Measurements from ENCODE around the gene PPP1R2. TPM values are rescaled to one million over a fixed set of nuclear protein-coding genes. Genes with fewer than 3 reads are reported as not detected.
"Not testable (repeated sequence)": the region's sequence is repeated elsewhere in the genome, so short reads cannot be mapped to it uniquely, and the experiment has no call there.

PPP1R2 gene
- total and polyA plus RNA-seq, 5 donors from 2014 or later: 169 to 337 (median 299) TPM

DNA sequence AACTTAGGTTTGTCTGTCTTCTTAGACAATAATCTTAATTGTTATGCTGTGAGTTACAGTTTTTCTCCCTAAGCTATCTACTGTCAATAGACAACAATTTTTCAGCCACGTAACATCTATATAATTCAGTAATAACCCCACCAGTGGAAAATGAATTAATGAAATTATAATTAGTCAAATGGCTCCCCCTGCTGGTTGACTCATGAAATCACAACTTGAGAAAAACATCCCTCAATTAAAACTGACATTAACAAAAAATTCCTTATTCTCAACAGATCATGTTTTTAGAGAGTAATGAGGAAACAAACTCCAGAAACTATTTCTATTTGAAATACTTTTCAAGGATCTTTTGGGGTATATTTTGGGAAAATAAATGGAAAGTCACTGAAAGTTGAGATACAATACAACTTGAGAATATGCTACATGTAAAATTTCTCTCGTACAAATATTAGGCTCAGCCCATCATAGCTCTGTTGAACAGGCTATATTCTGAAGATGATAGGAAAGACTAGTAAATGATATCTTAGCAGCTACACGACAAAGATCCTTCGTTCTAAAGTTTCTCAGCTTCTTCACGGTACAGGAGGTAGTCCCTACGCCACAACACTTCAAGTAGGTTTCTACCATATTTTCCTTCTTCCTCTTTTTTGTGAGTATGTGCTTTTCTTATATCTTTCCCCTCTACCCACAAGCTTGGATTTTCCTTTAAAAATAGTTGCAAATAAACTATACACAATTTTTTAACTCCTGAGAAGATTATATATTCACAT, 20.7 kb downstream of the PPP1R2 start:
- Histone ChIP-seq H3K9me3 (ENCODE audit: control insufficient read depth in 2 of 2, low read length in 2 of 2) (no peaks in the 10 kb centered on the region), H3K4me3 (ENCODE audit: low read depth, low read length) (no peak overlapping the region), H3K27me3 (ENCODE audit: control insufficient read depth, insufficient read depth, low read length) (no peaks in the 10 kb centered on the region), H3K4me1 (ENCODE audit: control insufficient read depth, insufficient read depth, low read length, poor library complexity, severe bottlenecking) (peaks cover 33% of the 10 kb centered on the region), H3K27ac (ENCODE audit: insufficient read depth, low read length, poor library complexity, severe bottlenecking) (peak overlapping the region; percentile 19), H3K36me3 (ENCODE audit: control insufficient read depth, insufficient read depth, low read length) (peaks cover 72% of the 10 kb centered on the region)
- peak overlapping the region; percentile 36 to 68 (median 66) for H3K27ac Mint-ChIP-seq
- DNase-seq (peak in 2 of 3 donors; percentile 57 to 59), ATAC-seq (ENCODE audit: low read depth in 2 of 2) (no peak)
- H3K4me1 Mint-ChIP-seq: peaks cover 28 to 54% (median 46%) of the 10 kb centered on the region in 4 donors
- H3K27me3 Mint-ChIP-seq: no peaks in the 10 kb centered on the region
- H3K9me3 Mint-ChIP-seq: no peaks in the 10 kb centered on the region
- H3K4me3 Mint-ChIP-seq: peak overlapping the region in 3 of 4 donors; percentile 17 to 43 (median 26)
- H3K36me3 Mint-ChIP-seq: peaks cover 23% of the 10 kb centered on the region

DNA sequence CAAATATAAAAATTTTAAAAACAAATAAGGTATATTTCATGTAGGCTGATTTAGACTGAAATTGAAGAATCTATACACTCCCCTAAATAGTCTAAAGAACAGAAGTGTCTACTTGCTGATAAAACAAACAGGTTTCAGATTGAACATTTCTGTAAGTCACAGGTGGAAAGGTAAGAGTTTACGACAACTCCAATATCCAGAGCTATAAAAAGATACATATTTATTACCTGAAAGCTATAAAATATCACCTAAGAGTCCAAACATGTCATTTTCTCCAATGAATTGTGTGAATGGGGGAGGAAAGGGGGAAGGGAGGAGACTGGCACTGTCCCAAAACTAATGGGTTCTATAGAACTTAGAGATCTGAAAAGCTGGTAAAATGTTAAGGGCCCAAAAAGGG, 26.1 kb downstream of the PPP1R2 start:
- Mint-ChIP-seq H3K4me3 (no peak overlapping the region), H3K4me1 (peaks cover 16 to 31% (median 18%) of the 10 kb centered on the region in 4 donors), H3K36me3 (peaks cover 50% of the 10 kb centered on the region), H3K27me3 (no peaks in the 10 kb centered on the region), H3K9me3 (no peaks in the 10 kb centered on the region), H3K27ac (peak overlapping the region in 1 of 3 donors; percentile 26)
- Histone ChIP-seq H3K36me3 (ENCODE audit: control insufficient read depth, insufficient read depth, low read length) (peaks cover 77% of the 10 kb centered on the region), H3K4me3 (ENCODE audit: low read depth, low read length) (no peak overlapping the region), H3K27me3 (ENCODE audit: control insufficient read depth, insufficient read depth, low read length) (no peaks in the 10 kb centered on the region), H3K27ac (ENCODE audit: insufficient read depth, low read length, poor library complexity, severe bottlenecking) (peak overlapping the region; percentile 10), H3K9me3 (ENCODE audit: control insufficient read depth in 2 of 2, low read length in 2 of 2) (no peaks in the 10 kb centered on the region), H3K4me1 (ENCODE audit: control insufficient read depth, insufficient read depth, low read length, poor library complexity, severe bottlenecking) (no peaks in the 10 kb centered on the region)
- ATAC-seq (ENCODE audit: low read depth in 2 of 2) (no peak), DNase-seq (no peak)

DNA sequence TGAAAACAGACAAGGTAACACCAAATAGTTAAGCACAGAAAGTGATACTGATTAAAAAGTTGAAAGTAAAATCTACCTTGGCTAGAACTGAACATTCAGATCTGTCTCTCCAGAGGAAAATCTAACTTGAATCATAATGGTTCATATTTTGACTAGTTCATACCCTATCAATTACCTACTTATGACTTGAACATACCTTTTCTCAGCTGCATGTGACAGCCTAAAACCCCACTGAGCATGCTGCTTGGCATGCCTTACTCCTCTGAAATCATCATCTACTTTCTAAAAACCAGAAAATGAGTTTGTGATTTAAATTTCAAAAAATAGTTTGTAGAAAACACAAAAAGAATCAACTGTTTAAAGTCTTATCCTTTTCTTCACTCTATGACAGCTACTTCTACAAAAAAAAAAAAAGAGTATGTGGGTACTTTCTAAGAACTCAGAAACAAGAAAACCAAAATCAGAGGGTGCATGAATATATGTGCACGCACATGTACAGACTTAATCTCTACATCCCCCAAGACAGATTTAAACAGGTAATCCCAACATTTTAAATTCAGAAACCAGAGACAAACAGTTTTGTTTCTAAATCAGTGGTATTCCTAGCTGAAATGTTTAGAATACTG, 28.4 kb downstream of the PPP1R2 start:
- peaks cover 14 to 34% (median 19%) of the 10 kb centered on the region in 4 donors for H3K4me1 Mint-ChIP-seq
- peaks cover 77% of the 10 kb centered on the region for H3K36me3 ChIP-seq (ENCODE audit: control insufficient read depth, insufficient read depth, low read length)
- H3K4me3 Mint-ChIP-seq; ATAC-seq (ENCODE audit: low read depth in 2 of 2); H3K27me3 Mint-ChIP-seq; H3K27me3 ChIP-seq (ENCODE audit: control insufficient read depth, insufficient read depth, low read length); H3K4me3 ChIP-seq (ENCODE audit: low read depth, low read length); DNase-seq; H3K9me3 Mint-ChIP-seq; H3K27ac ChIP-seq (ENCODE audit: insufficient read depth, low read length, poor library complexity, severe bottlenecking); H3K9me3 ChIP-seq (ENCODE audit: control insufficient read depth in 2 of 2, low read length in 2 of 2); H3K4me1 ChIP-seq (ENCODE audit: control insufficient read depth, insufficient read depth, low read length, poor library complexity, severe bottlenecking): not testable (repeated sequence)
- H3K27ac Mint-ChIP-seq: peak overlapping the region in 2 of 3 donors; percentile 48 to 69
- H3K36me3 Mint-ChIP-seq: peaks cover 60% of the 10 kb centered on the region

DNA sequence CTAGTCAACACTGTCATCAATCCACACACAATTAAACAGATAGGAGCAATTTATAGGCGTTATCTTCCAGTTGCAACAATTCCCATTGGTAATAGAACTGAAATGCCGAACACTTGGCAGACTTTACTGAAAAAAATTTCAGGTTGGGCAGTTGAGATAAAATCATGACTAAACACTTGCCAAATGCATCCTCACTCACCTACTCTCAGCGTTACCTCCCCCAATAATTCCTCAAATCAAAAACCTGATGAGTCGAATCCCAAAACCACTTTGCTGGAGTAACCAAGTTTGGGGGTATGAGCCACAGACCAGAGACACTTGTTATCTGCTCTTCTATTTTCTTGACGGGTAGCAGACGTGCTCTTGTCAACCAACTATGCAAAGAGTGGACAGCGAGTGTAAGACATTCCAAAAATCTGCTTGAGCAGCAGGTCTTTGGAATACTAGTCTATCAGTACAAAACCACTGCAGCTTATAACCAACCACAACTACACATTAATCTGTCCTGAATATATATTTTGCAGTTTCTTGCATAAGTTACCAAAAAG, 30.3 kb downstream of the PPP1R2 start:
- peak overlapping the region; percentile 1 to 47 (median 26) for H3K27ac Mint-ChIP-seq
- H3K27ac ChIP-seq (ENCODE audit: insufficient read depth, low read length, poor library complexity, severe bottlenecking): no peak overlapping the region
- peaks cover 62% of the 10 kb centered on the region for H3K36me3 Mint-ChIP-seq
- ATAC-seq (ENCODE audit: low read depth in 2 of 2): no peak
- peaks cover 5% of the 10 kb centered on the region for H3K4me1 ChIP-seq (ENCODE audit: control insufficient read depth, insufficient read depth, low read length, poor library complexity, severe bottlenecking)
- DNase-seq: no peak
- peaks cover 19 to 32% (median 22%) of the 10 kb centered on the region in 4 donors for H3K4me1 Mint-ChIP-seq
- no peak overlapping the region for H3K4me3 ChIP-seq (ENCODE audit: low read depth, low read length)
- H3K4me3 Mint-ChIP-seq: no peak overlapping the region
- H3K27me3 ChIP-seq (ENCODE audit: control insufficient read depth, insufficient read depth, low read length): no peaks in the 10 kb centered on the region
- H3K9me3 Mint-ChIP-seq: peaks cover 0 to 1% (median 0%) of the 10 kb centered on the region in 7 donors
- H3K9me3 ChIP-seq (ENCODE audit: control insufficient read depth in 2 of 2, low read length in 2 of 2): no peaks in the 10 kb centered on the region
- no peaks in the 10 kb centered on the region for H3K27me3 Mint-ChIP-seq
- H3K36me3 ChIP-seq (ENCODE audit: control insufficient read depth, insufficient read depth, low read length): peaks cover 67% of the 10 kb centered on the region

DNA sequence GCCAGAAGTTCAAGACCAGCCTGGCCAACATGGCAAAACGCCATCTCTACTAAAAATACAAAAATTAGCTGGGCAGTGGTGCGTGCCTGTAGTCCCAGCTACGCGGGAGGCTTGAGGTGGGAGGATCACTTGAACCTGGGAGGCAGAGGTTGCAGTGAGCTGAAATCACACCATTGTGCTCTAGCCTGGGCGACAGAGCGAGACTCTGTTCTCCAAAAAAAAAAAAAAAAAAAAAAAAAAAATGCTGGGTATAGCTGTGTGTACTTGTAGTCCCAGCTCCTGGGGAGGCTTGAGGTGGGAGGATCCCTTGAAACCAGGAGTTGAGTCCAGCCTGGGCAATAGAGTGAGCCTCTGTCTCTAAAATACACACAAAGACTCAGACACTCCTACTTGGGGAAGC, 32.0 kb downstream of the PPP1R2 start:
- H3K4me1 ChIP-seq (ENCODE audit: control insufficient read depth, insufficient read depth, low read length, poor library complexity, severe bottlenecking): peaks cover 5% of the 10 kb centered on the region
- H3K27me3 ChIP-seq (ENCODE audit: control insufficient read depth, insufficient read depth, low read length): no peaks in the 10 kb centered on the region
- H3K27ac Mint-ChIP-seq: peak overlapping the region in 2 of 3 donors; percentile 47 to 66
- no peaks in the 10 kb centered on the region for H3K9me3 ChIP-seq (ENCODE audit: control insufficient read depth in 2 of 2, low read length in 2 of 2)
- DNase-seq (no peak), ATAC-seq (ENCODE audit: low read depth in 2 of 2) (no peak)
- H3K9me3 Mint-ChIP-seq: peaks cover 0 to 1% (median 0%) of the 10 kb centered on the region in 7 donors
- no peaks in the 10 kb centered on the region for H3K27me3 Mint-ChIP-seq
- H3K4me1 Mint-ChIP-seq: peaks cover 19 to 30% (median 22%) of the 10 kb centered on the region in 4 donors
- peaks cover 54% of the 10 kb centered on the region for H3K36me3 Mint-ChIP-seq
- H3K4me3 Mint-ChIP-seq: no peak overlapping the region
- no peak overlapping the region for H3K27ac ChIP-seq (ENCODE audit: insufficient read depth, low read length, poor library complexity, severe bottlenecking)
- H3K36me3 ChIP-seq (ENCODE audit: control insufficient read depth, insufficient read depth, low read length): peaks cover 53% of the 10 kb centered on the region
- H3K4me3 ChIP-seq (ENCODE audit: low read depth, low read length): no peak overlapping the region

DNA sequence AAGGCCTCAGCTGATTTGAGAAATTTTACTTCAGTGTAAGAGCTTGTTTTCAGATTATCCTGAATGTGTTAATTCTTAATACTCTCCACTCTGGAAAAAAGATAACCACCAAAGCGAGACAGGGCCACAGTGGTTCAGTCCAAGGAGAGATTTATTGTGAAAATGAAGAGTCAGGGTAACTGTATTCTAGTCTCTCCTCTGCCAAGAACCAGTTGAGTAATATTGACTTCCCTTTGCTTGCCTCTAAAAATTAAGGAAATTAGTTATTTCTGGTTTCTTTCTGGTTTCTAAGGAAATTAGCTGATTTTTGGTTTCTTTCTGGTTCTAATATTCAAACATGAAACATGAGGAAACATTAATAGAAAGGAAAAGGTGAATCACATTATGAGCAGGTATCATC, 34.9 kb downstream of the PPP1R2 start:
- ATAC-seq (ENCODE audit: low read depth in 2 of 2) (no peak), DNase-seq (no peak)
- Mint-ChIP-seq H3K27ac (peak overlapping the region in 2 of 3 donors; percentile 0 to 50), H3K27me3 (no peaks in the 10 kb centered on the region), H3K9me3 (peaks cover 0 to 1% (median 0%) of the 10 kb centered on the region in 7 donors), H3K4me3 (no peak overlapping the region), H3K36me3 (peaks cover 33% of the 10 kb centered on the region), H3K4me1 (peaks cover 8 to 18% (median 14%) of the 10 kb centered on the region in 4 donors)
- Histone ChIP-seq H3K4me3 (ENCODE audit: low read depth, low read length) (no peak overlapping the region), H3K27me3 (ENCODE audit: control insufficient read depth, insufficient read depth, low read length) (no peaks in the 10 kb centered on the region), H3K9me3 (ENCODE audit: control insufficient read depth in 2 of 2, low read length in 2 of 2) (no peaks in the 10 kb centered on the region), H3K36me3 (ENCODE audit: control insufficient read depth, insufficient read depth, low read length) (peaks cover 27% of the 10 kb centered on the region), H3K4me1 (ENCODE audit: control insufficient read depth, insufficient read depth, low read length, poor library complexity, severe bottlenecking) (peaks cover 5% of the 10 kb centered on the region), H3K27ac (ENCODE audit: insufficient read depth, low read length, poor library complexity, severe bottlenecking) (no peak overlapping the region)

DNA sequence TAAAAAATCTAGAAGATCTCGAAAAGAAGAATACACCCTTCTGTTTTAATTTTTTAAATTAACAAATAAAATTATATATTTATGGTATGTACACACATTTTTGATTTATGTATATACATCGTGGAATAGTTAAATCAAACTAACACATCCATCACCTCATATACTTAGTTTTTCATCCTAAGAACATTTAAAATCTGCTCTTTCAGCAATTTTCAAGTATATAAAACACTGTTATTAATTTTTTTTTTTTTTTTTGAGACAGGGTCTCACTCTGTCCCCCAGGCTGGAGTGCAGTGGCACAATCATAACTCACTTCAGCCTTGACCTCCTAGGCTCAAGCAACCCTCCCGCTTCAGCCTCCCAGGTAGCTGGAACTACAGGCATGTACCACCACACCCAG, 67.5 kb downstream of the PPP1R2 start:
- no peak overlapping the region for H3K27ac ChIP-seq (ENCODE audit: insufficient read depth, low read length, poor library complexity, severe bottlenecking)
- H3K9me3 ChIP-seq (ENCODE audit: control insufficient read depth in 2 of 2, low read length in 2 of 2): no peaks in the 10 kb centered on the region
- Mint-ChIP-seq H3K4me3 (no peak overlapping the region), H3K4me1 (peaks cover 0 to 5% (median 0%) of the 10 kb centered on the region in 4 donors), H3K9me3 (peaks cover 0 to 2% (median 0%) of the 10 kb centered on the region in 7 donors), H3K27ac (no peak overlapping the region), H3K36me3 (no peaks in the 10 kb centered on the region), H3K27me3 (peaks cover 21% of the 10 kb centered on the region)
- DNase-seq (no peak), ATAC-seq (ENCODE audit: low read depth in 2 of 2) (no peak)
- H3K27me3 ChIP-seq (ENCODE audit: control insufficient read depth, insufficient read depth, low read length): no peaks in the 10 kb centered on the region
- no peaks in the 10 kb centered on the region for H3K36me3 ChIP-seq (ENCODE audit: control insufficient read depth, insufficient read depth, low read length)
- H3K4me3 ChIP-seq (ENCODE audit: low read depth, low read length): no peak overlapping the region
- no peaks in the 10 kb centered on the region for H3K4me1 ChIP-seq (ENCODE audit: control insufficient read depth, insufficient read depth, low read length, poor library complexity, severe bottlenecking)

Data from CD4-positive, CD25-positive, alpha-beta regulatory T cell (primary cell).